NCI-H146 treated with DMSO at 0.1 percent for 48 hours (cell line): ENCODE data around the gene IGF2R.

Experiments used
- DNase-seq: peaks from one replicate; lab custom pipeline; 2025; ENCODE audit not compliant: unreplicated experiment; lab: John Stamatoyannopoulos, UW

Gene IGF2R

GRCh38 chr6:160042788-160043301, 74.0 kb downstream of the IGF2R start:
- DNase-seq, result no peak

GRCh38 chr6:160043784-160044183, 74.9 kb downstream of the IGF2R start:
- no peak for DNase-seq

- DNase-seq, result no peak
Observed at GRCh38 chr6:160044687-160045086, 75.8 kb downstream of the IGF2R start.

- DNase-seq, result no peak
Observed at GRCh38 chr6:160048471-160048870, 79.6 kb downstream of the IGF2R start.

GRCh38 chr6:160049346-160049745, 80.5 kb downstream of the IGF2R start:
- no peak for DNase-seq

GRCh38 chr6:160050022-160050421, 81.1 kb downstream of the IGF2R start:
- DNase-seq, result no peak

GRCh38 chr6:160051390-160051789, 82.5 kb downstream of the IGF2R start:
- DNase-seq, result no peak

- no peak for DNase-seq
Observed at GRCh38 chr6:160054271-160054670, 85.4 kb downstream of the IGF2R start.

- no peak for DNase-seq
Observed at GRCh38 chr6:160054913-160055312, 86.0 kb downstream of the IGF2R start.

GRCh38 chr6:160055378-160055777, 86.5 kb downstream of the IGF2R start:
- no peak for DNase-seq

- DNase-seq, result no peak
Observed at GRCh38 chr6:160055813-160056212, 86.9 kb downstream of the IGF2R start.

- no peak for DNase-seq
Observed at GRCh38 chr6:160057080-160057479, 88.2 kb downstream of the IGF2R start.

GRCh38 chr6:160058603-160059215, 89.8 kb downstream of the IGF2R start:
- no peak for DNase-seq

GRCh38 chr6:160060221-160060620, 91.3 kb downstream of the IGF2R start:
- no peak for DNase-seq

GRCh38 chr6:160060920-160061447, 92.1 kb downstream of the IGF2R start:
- no peak for DNase-seq

GRCh38 chr6:160063771-160064413, 95.0 kb downstream of the IGF2R start:
- no peak for DNase-seq

GRCh38 chr6:160065200-160065599, 96.3 kb downstream of the IGF2R start:
- DNase-seq, result no peak

GRCh38 chr6:160067564-160067963, 98.7 kb downstream of the IGF2R start:
- no peak for DNase-seq

GRCh38 chr6:160068346-160068745, 99.5 kb downstream of the IGF2R start:
- no peak for DNase-seq

GRCh38 chr6:160069050-160069454, 100.2 kb downstream of the IGF2R start:
- DNase-seq, result no peak

GRCh38 chr6:160069459-160069858, 100.6 kb downstream of the IGF2R start:
- DNase-seq, result no peak

GRCh38 chr6:160070427-160070826, 101.5 kb downstream of the IGF2R start:
- DNase-seq, result no peak
